GM23338 (cell line): ENCODE data around the gene MAPK8IP3. TPM values are rescaled to one million over a fixed set of nuclear protein-coding genes. Genes with fewer than 3 reads are reported as not detected.

Experiments used
- ATAC-seq: fragments of 200-7000 bp; cut with Tn5 transposase; 3 replicates; pipeline ENCODE4 v1.9.1; 2020
- DNase-seq: peaks from one replicate; pipeline ENCODE4 v3.0.0-alpha.2; 2015; ENCODE audit warnings: low spot score
- H2AFZ ChIP-seq: fragments of 200-600 bp; sonication (generic); 2 replicates; pipeline ENCODE4 v1.8.0; 2016; ENCODE audit warnings: antibody characterized with exemption, mild to moderate bottlenecking, moderate library complexity
- H3F3A ChIP-seq: fragments of 200-600 bp; sonication (generic); replicated peaks from 2 replicates; pipeline ENCODE4 v1.8.0; 2017; ENCODE audit warnings: antibody characterized with exemption, mixed run types, low read depth
- H3K27ac ChIP-seq: fragments of 200-600 bp; sonication (generic); 2 replicates; pipeline ENCODE4 v1.6.1; 2016; ENCODE audit warnings: low read depth
- H3K27me3 ChIP-seq: fragments of 200-600 bp; sonication (generic); 2 replicates; pipeline ENCODE4 v1.8.0; 2016; ENCODE audit warnings: mild to moderate bottlenecking, mixed run types, moderate library complexity; ENCODE audit not compliant: insufficient read depth
- H3K36me3 ChIP-seq: fragments of 200-600 bp; sonication (generic); 2 replicates; pipeline ENCODE4 v1.8.0; 2016; ENCODE audit warnings: mild to moderate bottlenecking; ENCODE audit not compliant: insufficient read depth
- H3K4me1 ChIP-seq: fragments of 200-600 bp; sonication (generic); 2 replicates; pipeline ENCODE4 v1.8.0; 2016; ENCODE audit warnings: mild to moderate bottlenecking, moderate library complexity; ENCODE audit not compliant: insufficient read depth
- H3K4me2 ChIP-seq: fragments of 200-600 bp; sonication (generic); 2 replicates; pipeline ENCODE4 v1.7.1; 2017; ENCODE audit warnings: mixed run types
- H3K4me3 ChIP-seq: fragments of 200-600 bp; sonication (generic); 2 replicates; pipeline ENCODE4 v1.6.1; 2016; ENCODE audit warnings: mixed run types
- H3K79me2 ChIP-seq: fragments of 200-600 bp; sonication (generic); replicated peaks from 2 replicates; pipeline ENCODE4 v1.8.0; 2017; ENCODE audit warnings: mild to moderate bottlenecking; ENCODE audit not compliant: insufficient read depth
- H3K9me2 ChIP-seq: fragments of 200-600 bp; sonication (generic); 2 replicates; pipeline ENCODE4 v1.8.0; 2017; ENCODE audit not compliant: insufficient read depth
- H4K20me1 ChIP-seq: fragments of 200-600 bp; sonication (generic); replicated peaks from 2 replicates; pipeline ENCODE4 v1.8.0; 2017; ENCODE audit warnings: mild to moderate bottlenecking; ENCODE audit not compliant: insufficient read depth
- H3K27ac Mint-ChIP-seq: 2 replicates; pipeline ENCODE4 v1.8.0; 2020; ENCODE audit warnings: inconsistent platforms, mild to moderate bottlenecking, moderate library complexity, mixed read lengths
- H3K27me3 Mint-ChIP-seq: 3 replicates; pipeline ENCODE4 v1.8.0; 2022; ENCODE audit warnings: low read depth, mild to moderate bottlenecking, moderate library complexity, mixed read lengths, inconsistent platforms; ENCODE audit not compliant: insufficient read depth, poor library complexity
- H3K36me3 Mint-ChIP-seq: 3 replicates; pipeline ENCODE4 v1.8.0; 2021; ENCODE audit warnings: low read depth, mild to moderate bottlenecking, inconsistent platforms, moderate library complexity, mixed read lengths
- H3K4me1 Mint-ChIP-seq: 3 replicates; pipeline ENCODE4 v1.8.0; 2020; ENCODE audit warnings: mild to moderate bottlenecking, inconsistent platforms, mixed read lengths
- H3K4me3 Mint-ChIP-seq: 3 replicates; pipeline ENCODE4 v1.8.0; 2021; ENCODE audit warnings: moderate library complexity, mild to moderate bottlenecking, inconsistent platforms, mixed read lengths
- H3K9me3 Mint-ChIP-seq: 3 replicates; pipeline ENCODE4 v1.8.0; 2020; ENCODE audit warnings: moderate library complexity, mild to moderate bottlenecking, inconsistent platforms, mixed read lengths
- CREB1 ChIP-seq: fragments of 250-450 bp; sonication (Bioruptor Pico); IDR thresholded peaks from 2 replicates; pipeline ENCODE4 v1.5.0; 2020; ENCODE audit warnings: low read depth, mild to moderate bottlenecking, moderate library complexity
- CTCF ChIP-seq, 2 experiments: fragments of 200-600 bp in 1 of 2; sonication (generic) in 1 of 2; conservative IDR thresholded peaks; 2 replicates each; pipeline versions ENCODE4 v1.5.1 to v1.6.1; 2016 to 2017; ENCODE audit warnings: antibody characterized with exemption in 2 of 2, low read depth in 2 of 2, mild to moderate bottlenecking in 2 of 2, moderate library complexity in 1 of 2
- ETS1 ChIP-seq: IDR thresholded peaks from 2 replicates; pipeline ENCODE4 v1.6.1; 2016; ENCODE audit warnings: antibody characterized with exemption
- EZH2 ChIP-seq: fragments of 200-600 bp; sonication (generic); IDR thresholded peaks from one replicate; pipeline ENCODE4 v1.8.0; 2017; ENCODE audit warnings: antibody characterized with exemption, mild to moderate bottlenecking, low read depth; ENCODE audit not compliant: unreplicated experiment
- EZH2phosphoT487 ChIP-seq: fragments of 200-600 bp; sonication (generic); IDR thresholded peaks from one replicate; pipeline ENCODE4 v1.8.1; 2018; ENCODE audit warnings: antibody characterized with exemption; ENCODE audit not compliant: unreplicated experiment
- JUNB ChIP-seq: IDR thresholded peaks from one replicate; pipeline ENCODE4 v1.6.1; 2016; ENCODE audit warnings: antibody characterized with exemption; ENCODE audit not compliant: unreplicated experiment
- NANOG ChIP-seq: IDR thresholded peaks from 2 replicates; pipeline ENCODE4 v1.6.1; 2016; ENCODE audit warnings: antibody characterized with exemption, borderline replicate concordance
- POLR2AphosphoS5 ChIP-seq: IDR thresholded peaks from 2 replicates; pipeline ENCODE4 v1.6.1; 2016; ENCODE audit warnings: antibody characterized with exemption, low read depth
- REST ChIP-seq: IDR thresholded peaks from one replicate; pipeline ENCODE4 v1.6.1; 2018; ENCODE audit warnings: antibody characterized with exemption; ENCODE audit not compliant: unreplicated experiment
- STAT1 ChIP-seq: IDR thresholded peaks from one replicate; pipeline ENCODE4 v1.6.1; 2016; ENCODE audit warnings: antibody characterized with exemption; ENCODE audit not compliant: unreplicated experiment
- ZNF114 ChIP-seq: fragments of 250-450 bp; sonication (Bioruptor Pico); IDR thresholded peaks from 2 replicates; pipeline ENCODE4 v1.5.0; 2020; ENCODE audit warnings: mild to moderate bottlenecking, moderate library complexity
- ZNF331 ChIP-seq: fragments of 250-450 bp; sonication (Bioruptor Pico); IDR thresholded peaks from 2 replicates; pipeline ENCODE4 v1.5.0; 2020; ENCODE audit warnings: low read depth, mild to moderate bottlenecking, moderate library complexity
- ZNF462 ChIP-seq: fragments of 250-450 bp; sonication (Bioruptor Pico); IDR thresholded peaks from 2 replicates; pipeline ENCODE4 v1.5.0; 2020; ENCODE audit warnings: mild to moderate bottlenecking, moderate library complexity
- polyA plus RNA-seq: library from polyadenylated mRNA; unstranded; fragments of >200 nt; fragmentation: Nextera tagmentation; extraction: Ambion mirVana; gene quantifications from 2 replicates; pipeline ENCODE4 v1.2.1, GENCODE V29; 2016
- total RNA-seq: library from RNA; depleted of rRNA; stranded (reverse); fragments of >200 nt; shearing (Covaris generic); gene quantifications from 2 replicates; pipeline ENCODE4 v1.2.3, GENCODE V29; 2014

The MAPK8IP3 gene
- total and polyA plus RNA-seq, 2 experiments from 2014 or later = 11.3 to 58.4 TPM

- ATAC-seq (no peak), DNase-seq (no peak)
- Histone ChIP-seq H3K4me2 (no peak overlapping the region), H2AFZ (no peak overlapping the region), H4K20me1 (peaks cover 14% of the 10 kb centered on the region), H3K27me3 (no peaks in the 10 kb centered on the region), H3K36me3 (no peaks in the 10 kb centered on the region), H3K4me1 (no peaks in the 10 kb centered on the region), H3K27ac (no peak overlapping the region), H3K4me3 (no peak overlapping the region), H3F3A (no peaks in the 10 kb centered on the region), H3K79me2 (peaks cover 34% of the 10 kb centered on the region), H3K9me2 (no peaks in the 10 kb centered on the region)
- no peak overlapping the region for H3K4me3 Mint-ChIP-seq
- no peaks in the 10 kb centered on the region for H3K4me1 Mint-ChIP-seq
- no peak overlapping the region for H3K27ac Mint-ChIP-seq
- H3K9me3 Mint-ChIP-seq = peaks cover 2% of the 10 kb centered on the region; the same call in 1 of the 3 replicates
- peaks cover 9% of the 10 kb centered on the region for H3K27me3 Mint-ChIP-seq
- TF ChIP-seq CTCF (conservative IDR thresholded peaks at IDR 0.05; ENCODE audit: low read depth in 2 of 2) (no peak), REST (no peak), STAT1 (no peak), ZNF331 (CRISPR knock-in tag) (no peak), EZH2phosphoT487 (no peak), EZH2 (no peak), ZNF462 (CRISPR knock-in tag) (no peak), ETS1 (no peak), CREB1 (CRISPR knock-in tag) (no peak), ZNF114 (CRISPR knock-in tag) (no peak), JUNB (no peak), NANOG (no peak), POLR2AphosphoS5 (no peak)
- peaks cover 8% of the 10 kb centered on the region; the same call in 2 of the 3 replicates for H3K36me3 Mint-ChIP-seq
Measured at GRCh38 chr16:1788095-1788707, 82.2 kb downstream of the MAPK8IP3 start.
